ENCODE data around the gene SRBD1. TPM values are rescaled to one million over a fixed set of nuclear protein-coding genes. Genes with fewer than 3 reads are reported as not detected.
A peak's percentile ranks its signal among the peaks of the same experiment; 100 is the strongest.

Gene SRBD1
- polyA plus RNA-seq (ENCODE audit: insufficient read length in 3 of 3) = 10 to 100 TPM; 25.3 to 28.8 (median 27.0) TPM

- DNase-seq (ENCODE audit: low read depth in 3 of 3, low spot score in 2 of 3) = peak; percentile 80 to 87 (median 83)
Observed at GRCh38 chr2:45611020-45611859, at the start of gene SRBD1. Gene SRBD1 (minus strand): TSS chr2:45611267. CDS start chr2:45605441, 5,826 bp downstream.

- no peak for DNase-seq (ENCODE audit: low read depth in 3 of 3, low spot score in 2 of 3)
Observed at GRCh38 chr2:45654250-45654649, 43.2 kb upstream of the SRBD1 start.

GRCh38 chr2:45653122-45653913 lies 42.3 kb upstream of the SRBD1 start:
- no peak for DNase-seq (ENCODE audit: low read depth in 3 of 3, low spot score in 2 of 3)

GRCh38 chr2:45652090-45653031 lies 41.3 kb upstream of the SRBD1 start:
- no peak for DNase-seq (ENCODE audit: low read depth in 3 of 3, low spot score in 2 of 3)

- DNase-seq (ENCODE audit: low read depth in 3 of 3, low spot score in 2 of 3) = no peak
Observed at GRCh38 chr2:45651415-45652089, 40.5 kb upstream of the SRBD1 start, which contains the start of gene PRKCE. Gene PRKCE (plus strand): TSS chr2:45651675.

GRCh38 chr2:45650851-45651414 lies 39.9 kb upstream of the SRBD1 start:
- peak; percentile 90 to 94 (median 92) for DNase-seq (ENCODE audit: low read depth in 3 of 3, low spot score in 2 of 3)

GRCh38 chr2:45649858-45650811 lies 39.1 kb upstream of the SRBD1 start:
- no peak for DNase-seq (ENCODE audit: low read depth in 3 of 3, low spot score in 2 of 3)

GRCh38 chr2:45649462-45649857 lies 38.4 kb upstream of the SRBD1 start:
- DNase-seq (ENCODE audit: low read depth in 3 of 3, low spot score in 2 of 3) = no peak

GRCh38 chr2:45648636-45649035 lies 37.6 kb upstream of the SRBD1 start:
- DNase-seq (ENCODE audit: low read depth in 3 of 3, low spot score in 2 of 3) = no peak

- DNase-seq (ENCODE audit: low read depth in 3 of 3, low spot score in 2 of 3) = no peak
Observed at GRCh38 chr2:45647986-45648520, 37.0 kb upstream of the SRBD1 start.

- DNase-seq (ENCODE audit: low read depth in 3 of 3, low spot score in 2 of 3) = no peak
Observed at GRCh38 chr2:45647356-45647755, 36.3 kb upstream of the SRBD1 start.

- no peak for DNase-seq (ENCODE audit: low read depth in 3 of 3, low spot score in 2 of 3)
Observed at GRCh38 chr2:45646289-45646688, 35.2 kb upstream of the SRBD1 start.

- DNase-seq (ENCODE audit: low read depth in 3 of 3, low spot score in 2 of 3) = no peak
Observed at GRCh38 chr2:45643543-45644542, 32.8 kb upstream of the SRBD1 start.

- DNase-seq (ENCODE audit: low read depth in 3 of 3, low spot score in 2 of 3) = no peak
Observed at GRCh38 chr2:45643095-45643494, 32.0 kb upstream of the SRBD1 start.

GRCh38 chr2:45640576-45640975 lies 29.5 kb upstream of the SRBD1 start:
- no peak for DNase-seq (ENCODE audit: low read depth in 3 of 3, low spot score in 2 of 3)

- DNase-seq (ENCODE audit: low read depth in 3 of 3, low spot score in 2 of 3) = no peak
Observed at GRCh38 chr2:45637440-45637839, 26.4 kb upstream of the SRBD1 start.

- DNase-seq (ENCODE audit: low read depth in 3 of 3, low spot score in 2 of 3) = no peak
Observed at GRCh38 chr2:45636008-45636407, 24.9 kb upstream of the SRBD1 start.
